Hepatocyte (in vitro differentiated cells): ENCODE results near the gene NTS. TPM values are rescaled to one million over a fixed set of nuclear protein-coding genes. Genes with fewer than 3 reads are reported as not detected.

ENCODE experiments used
- DNase-seq: peaks from one replicate; pipeline ENCODE4 v3.0.0-alpha.2; 2016; ENCODE audit warnings: low spot score
- H2AFZ ChIP-seq: fragments of 200-600 bp; sonication (generic); 2 replicates; pipeline ENCODE4 v1.6.0; 2016; ENCODE audit warnings: antibody characterized with exemption, mild to moderate bottlenecking
- H3K27ac ChIP-seq: fragments of 200-600 bp; sonication (generic); 2 replicates; pipeline ENCODE4 v1.5.1; 2016; ENCODE audit warnings: mild to moderate bottlenecking
- H3K27me3 ChIP-seq: fragments of 200-600 bp; sonication (generic); 2 replicates; pipeline ENCODE4 v1.6.1; 2016
- H3K36me3 ChIP-seq: fragments of 200-600 bp; sonication (generic); replicated peaks from 2 replicates; pipeline ENCODE4 v1.5.1; 2016; ENCODE audit warnings: low read depth; ENCODE audit not compliant: insufficient read depth
- H3K4me1 ChIP-seq: fragments of 200-600 bp; sonication (generic); 2 replicates; pipeline ENCODE4 v1.5.1; 2016; ENCODE audit warnings: mild to moderate bottlenecking, moderate library complexity; ENCODE audit not compliant: insufficient read depth
- H3K4me2 ChIP-seq: fragments of 200-600 bp; sonication (generic); 2 replicates; pipeline ENCODE4 v1.6.0; 2016
- H3K4me3 ChIP-seq: fragments of 200-600 bp; sonication (generic); 2 replicates; pipeline ENCODE4 v1.5.1; 2016; ENCODE audit warnings: mild to moderate bottlenecking
- H3K79me2 ChIP-seq: fragments of 200-600 bp; sonication (generic); 2 replicates; pipeline ENCODE4 v1.6.0; 2017; ENCODE audit warnings: mild to moderate bottlenecking
- H3K9me2 ChIP-seq: fragments of 200-600 bp; sonication (generic); replicated peaks from 2 replicates; pipeline ENCODE4 v1.6.0; 2017; ENCODE audit warnings: mild to moderate bottlenecking; ENCODE audit not compliant: insufficient read depth
- H3K9me3 ChIP-seq: fragments of 200-600 bp; sonication (generic); 2 replicates; pipeline ENCODE4 v1.5.1; 2016; ENCODE audit warnings: low read depth, mild to moderate bottlenecking
- H4K20me1 ChIP-seq: fragments of 200-600 bp; sonication (generic); 2 replicates; pipeline ENCODE4 v1.6.0; 2016; ENCODE audit warnings: mild to moderate bottlenecking; ENCODE audit not compliant: insufficient read depth, poor library complexity, severe bottlenecking
- CTCF ChIP-seq: fragments of 200-600 bp; sonication (generic); IDR thresholded peaks from 2 replicates; pipeline ENCODE4 v1.5.1; 2016; ENCODE audit warnings: antibody characterized with exemption, mild to moderate bottlenecking; ENCODE audit not compliant: poor library complexity
- EZH2 ChIP-seq: fragments of 200-600 bp; sonication (generic); IDR thresholded peaks from 2 replicates; pipeline ENCODE4 v1.6.1; 2016; ENCODE audit warnings: antibody characterized with exemption, mild to moderate bottlenecking, borderline replicate concordance
- EZH2phosphoT487 ChIP-seq: fragments of 200-600 bp; sonication (generic); IDR thresholded peaks from one replicate; pipeline ENCODE4 v1.6.1; 2018; ENCODE audit warnings: antibody characterized with exemption, mild to moderate bottlenecking, low read depth, moderate library complexity; ENCODE audit not compliant: unreplicated experiment, severe bottlenecking
- WGBS: methylation state at CpG from one replicate; pipeline ENCODE4 v1.1.6; 2016; ENCODE audit warnings: low lambda C conversion rate; ENCODE audit errors: missing lambda C conversion rate; 5-methylcytosine and 5-hydroxymethylcytosine counted together
- polyA plus RNA-seq: library from polyadenylated mRNA; unstranded; fragments of >200 nt; fragmentation: Nextera tagmentation; extraction: Ambion mirVana; gene quantifications from 2 replicates; pipeline ENCODE4 v1.2.1, GENCODE V29; 2016
- total RNA-seq: library from RNA; depleted of rRNA; stranded (reverse); fragments of >200 nt; gene quantifications from 2 replicates; pipeline ENCODE4 v1.2.3, GENCODE V29; 2014

Gene NTS
- total and polyA plus RNA-seq, 2 experiments from 2014 or later = 3.2 to 18.4 TPM

- Histone ChIP-seq H3K36me3 (no peaks in the 10 kb centered on the region), H3K79me2 (no peaks in the 10 kb centered on the region), H3K4me3 (no peak overlapping the region), H4K20me1 (no peaks in the 10 kb centered on the region), H3K9me3 (no peaks in the 10 kb centered on the region), H3K27me3 (no peaks in the 10 kb centered on the region), H3K4me1 (peaks cover under 1% of the 10 kb centered on the region), H3K9me2 (no peaks in the 10 kb centered on the region), H2AFZ (no peak overlapping the region), H3K4me2 (no peak overlapping the region), H3K27ac (no peak overlapping the region)
- TF ChIP-seq EZH2phosphoT487 = no peak
- no peak for TF ChIP-seq EZH2
- TF ChIP-seq CTCF = no peak
- no peak for DNase-seq
- WGBS = 80% methylated on average over 2 of the region's 2 CpGs
These were observed 42.6 kb upstream of the NTS start for GRCh38 chr12:85831327-85831990.

GRCh38 chr12:85833579-85833978 is 40.5 kb upstream of the NTS start:
- Histone ChIP-seq H4K20me1 (no peaks in the 10 kb centered on the region), H3K79me2 (no peaks in the 10 kb centered on the region), H3K9me3 (no peaks in the 10 kb centered on the region), H3K4me1 (peaks cover 6% of the 10 kb centered on the region), H3K27me3 (no peaks in the 10 kb centered on the region), H3K36me3 (no peaks in the 10 kb centered on the region), H3K4me2 (no peak overlapping the region), H2AFZ (no peak overlapping the region), H3K4me3 (no peak overlapping the region), H3K27ac (no peak overlapping the region), H3K9me2 (no peaks in the 10 kb centered on the region)
- no peak for DNase-seq
- no peak for TF ChIP-seq EZH2phosphoT487
- TF ChIP-seq EZH2 = no peak
- no peak for TF ChIP-seq CTCF

GRCh38 chr12:85834378-85834777 is 39.7 kb upstream of the NTS start:
- Histone ChIP-seq H3K9me2 (no peaks in the 10 kb centered on the region), H3K9me3 (no peaks in the 10 kb centered on the region), H3K4me3 (no peak overlapping the region), H3K4me2 (peak overlapping the region; percentile 74), H3K79me2 (no peaks in the 10 kb centered on the region), H3K4me1 (peaks cover 6% of the 10 kb centered on the region), H2AFZ (no peak overlapping the region), H3K36me3 (no peaks in the 10 kb centered on the region), H3K27ac (no peak overlapping the region), H3K27me3 (no peaks in the 10 kb centered on the region), H4K20me1 (no peaks in the 10 kb centered on the region)
- 30% methylated on average over 2 of the region's 2 CpGs for WGBS
- no peak for DNase-seq
- TF ChIP-seq CTCF (no peak), EZH2 (no peak), EZH2phosphoT487 (no peak)
